ELR (cell line): ENCODE measurements around the gene TANGO6.
A peak's percentile ranks its signal among the peaks of the same experiment; 100 is the strongest.

Experiments used
- DNase-seq: peaks from one replicate; pipeline ENCODE4 v3.0.0-alpha.2; 2015; ENCODE audit warnings: low read depth

Gene TANGO6

GRCh38 chr16:69014811-69015210, 171.5 kb downstream of the TANGO6 start:
- DNase-seq: no peak

GRCh38 chr16:69017036-69017783, 173.9 kb downstream of the TANGO6 start:
- DNase-seq: peak; percentile 89

DNA sequence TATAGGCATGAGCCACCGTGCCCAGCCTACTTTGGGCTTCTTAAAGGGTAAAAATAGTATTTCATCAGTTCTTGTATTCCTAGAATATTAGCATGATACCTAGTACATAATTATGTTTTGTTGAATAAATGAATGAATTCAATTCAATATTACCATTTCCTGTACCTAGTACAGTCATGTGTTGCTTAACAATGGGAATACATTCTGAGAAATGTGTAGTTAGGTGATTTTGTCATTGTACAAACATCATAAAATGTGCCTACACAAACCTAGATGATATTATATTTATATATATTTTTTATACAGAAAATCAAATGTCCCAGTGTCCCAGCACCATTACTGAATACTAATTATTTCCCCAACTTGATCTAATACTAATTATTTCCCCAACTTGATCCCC, 176.5 kb downstream of the TANGO6 start:
- DNase-seq: no peak

DNA sequence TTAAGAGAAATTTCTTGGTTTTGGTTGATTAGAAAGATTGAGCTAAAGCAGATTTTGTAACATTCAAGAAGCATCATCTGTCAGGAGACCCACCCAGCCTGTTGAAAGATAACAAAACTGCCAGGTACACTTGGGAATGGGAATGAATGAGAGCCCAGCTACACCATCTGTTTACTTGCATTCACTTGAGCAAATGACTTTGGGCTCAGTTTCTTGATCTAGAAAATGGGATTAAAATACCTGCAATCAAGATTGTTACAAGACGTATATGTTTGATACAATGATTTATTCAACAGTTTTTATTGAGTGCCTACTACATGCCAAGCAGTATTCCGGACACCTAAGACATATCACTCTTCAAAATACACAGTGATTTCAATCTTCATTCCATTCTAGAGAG, 185.8 kb downstream of the TANGO6 start:
- no peak for DNase-seq

GRCh38 chr16:69031877-69032301, 188.6 kb downstream of the TANGO6 start:
- DNase-seq: no peak

DNA sequence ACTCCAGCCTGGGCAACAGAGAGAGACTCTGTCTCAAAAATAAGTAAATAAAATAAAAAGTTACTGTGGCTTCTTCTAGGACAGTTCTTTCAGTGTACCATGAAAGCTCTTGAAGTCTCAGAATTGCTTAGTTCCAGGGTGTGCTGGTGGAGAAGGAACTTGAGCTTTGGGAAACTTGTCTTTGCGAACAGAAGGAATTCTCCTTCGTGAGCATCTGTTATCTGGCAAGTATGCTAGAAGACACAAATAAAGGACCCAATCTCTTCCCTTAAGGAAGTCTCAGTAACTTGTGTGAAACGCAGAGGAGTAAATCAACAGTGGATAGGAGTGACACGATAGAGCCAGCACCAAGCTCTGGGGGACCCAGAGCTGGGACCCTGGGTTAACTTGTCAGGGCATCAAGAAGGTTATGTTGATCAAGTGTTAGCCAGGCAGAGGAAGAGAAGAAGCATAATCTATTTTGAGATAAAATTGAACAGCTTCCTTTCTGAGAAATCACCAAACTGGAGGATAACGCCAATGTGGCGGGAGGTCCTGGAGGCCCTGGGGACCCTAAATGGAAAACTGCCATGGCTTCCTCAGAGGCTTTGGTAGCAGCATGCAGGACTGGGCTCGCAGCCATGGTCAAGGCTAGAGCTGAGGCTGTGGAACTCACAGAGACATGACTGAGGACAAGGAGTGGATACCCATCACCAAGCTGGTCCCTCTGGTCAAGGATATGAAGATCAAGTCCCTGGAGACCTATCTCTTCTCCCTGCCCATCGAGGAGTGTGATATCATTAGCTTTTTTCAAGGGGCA, 190.0 kb downstream of the TANGO6 start:
- DNase-seq: no peak

- DNase-seq: no peak
These were observed 192.0 kb downstream of the TANGO6 start for GRCh38 chr16:69035375-69035774.

DNA sequence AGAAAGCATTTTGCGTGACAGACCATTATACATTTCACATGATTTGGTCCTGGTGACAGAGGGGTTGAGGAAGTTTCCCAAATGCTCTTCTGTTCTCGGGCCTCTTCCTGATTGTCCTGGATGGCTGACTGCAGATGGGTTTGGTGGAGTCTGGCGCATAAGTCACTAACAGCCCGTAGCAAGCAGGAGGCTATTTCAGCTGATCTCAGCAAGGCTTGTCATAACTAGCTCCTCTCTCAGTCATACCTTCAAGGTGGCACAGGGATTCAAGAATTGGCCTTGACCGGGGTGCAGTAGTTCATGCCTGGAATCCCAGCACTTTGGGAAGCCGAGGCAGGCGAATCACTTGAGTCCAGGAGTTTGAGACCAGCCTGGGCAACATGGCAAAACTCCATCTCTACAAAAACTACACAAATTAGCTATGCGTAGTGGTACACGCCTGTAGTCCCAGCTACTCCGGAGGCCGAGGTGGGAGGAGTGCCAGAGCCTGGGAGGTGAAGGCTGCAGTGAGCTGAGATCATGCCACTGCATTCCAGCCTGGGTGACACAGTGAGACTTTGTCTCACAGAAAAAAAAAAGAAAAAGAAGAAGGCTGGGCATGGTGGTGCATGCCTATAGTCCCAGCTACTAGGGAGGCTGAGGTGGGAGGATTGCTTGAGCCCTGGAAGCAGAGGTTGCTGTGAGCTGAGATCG, 193.2 kb downstream of the TANGO6 start:
- no peak for DNase-seq

GRCh38 chr16:69037373-69038160, 194.2 kb downstream of the TANGO6 start:
- no peak for DNase-seq

DNA sequence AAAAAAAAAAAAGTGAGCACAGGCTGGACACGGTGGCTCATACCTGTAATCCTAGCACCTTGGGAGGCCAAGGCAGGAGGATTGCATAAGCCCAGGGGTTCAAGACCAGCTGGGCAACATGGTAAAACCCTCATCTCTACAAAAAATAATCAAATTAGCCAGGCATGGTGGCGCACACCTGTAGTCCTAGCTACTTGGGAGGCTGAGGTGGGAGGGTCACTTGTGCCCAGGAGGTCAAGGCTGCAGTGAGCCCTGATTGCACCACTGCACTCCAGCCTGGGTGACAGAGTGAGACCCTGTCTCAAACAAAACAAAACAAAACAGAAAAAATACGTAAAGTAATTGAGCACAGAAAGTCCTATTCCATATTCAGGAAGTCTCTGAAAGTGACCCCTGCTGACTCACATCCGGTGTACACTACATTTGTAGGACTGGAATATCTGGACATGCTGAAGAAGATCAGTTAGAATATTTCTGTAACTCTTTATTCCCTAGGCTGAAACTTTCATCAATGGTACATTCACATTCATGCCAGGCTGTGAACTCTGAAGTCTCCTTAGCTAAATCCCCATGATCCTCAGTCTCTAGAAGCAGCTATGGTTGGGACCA, 196.1 kb downstream of the TANGO6 start:
- DNase-seq: peak; percentile 78

GRCh38 chr16:69040144-69040909, 197.0 kb downstream of the TANGO6 start:
- DNase-seq: peak; percentile 86

- DNase-seq: no peak
These were observed 205.2 kb downstream of the TANGO6 start for GRCh38 chr16:69048328-69049120.

- peak; percentile 86 for DNase-seq
These were observed 205.8 kb downstream of the TANGO6 start for GRCh38 chr16:69049146-69049545.

DNA sequence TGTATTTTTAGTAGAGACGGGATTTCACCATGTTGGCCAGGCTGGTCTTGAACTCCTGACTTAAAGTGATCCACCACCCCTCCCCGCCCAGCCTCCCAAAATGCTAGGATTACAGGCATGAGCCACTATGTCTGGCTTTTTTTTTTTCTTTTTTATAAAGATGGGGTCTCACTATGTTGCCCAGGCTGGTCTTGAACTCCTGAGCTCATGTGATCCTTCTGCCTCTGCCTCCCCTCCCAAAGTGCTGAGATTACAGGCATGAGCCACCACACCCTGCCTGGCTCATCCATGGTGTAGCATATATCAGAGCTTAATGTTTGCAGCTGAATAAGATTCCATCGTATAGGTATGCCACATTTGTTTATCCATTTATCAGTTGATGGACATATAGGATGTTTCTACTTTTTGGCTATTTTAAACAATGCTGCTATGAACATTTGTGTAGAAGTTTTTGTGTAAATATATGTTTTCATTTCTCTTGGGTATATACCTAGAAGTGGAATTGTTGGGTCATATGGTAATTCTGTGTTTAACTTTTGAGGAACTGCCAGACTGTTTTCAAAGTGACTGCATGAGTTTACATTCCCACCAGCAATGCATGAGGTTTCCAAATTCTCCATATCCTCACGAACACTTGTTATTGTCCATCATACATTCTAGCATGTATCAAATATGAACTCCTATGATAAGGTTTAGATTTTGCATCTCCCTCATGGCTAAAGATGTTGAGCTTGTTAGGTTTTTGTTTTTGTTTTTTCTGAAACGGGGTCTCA, 206.5 kb downstream of the TANGO6 start:
- no peak for DNase-seq

DNA sequence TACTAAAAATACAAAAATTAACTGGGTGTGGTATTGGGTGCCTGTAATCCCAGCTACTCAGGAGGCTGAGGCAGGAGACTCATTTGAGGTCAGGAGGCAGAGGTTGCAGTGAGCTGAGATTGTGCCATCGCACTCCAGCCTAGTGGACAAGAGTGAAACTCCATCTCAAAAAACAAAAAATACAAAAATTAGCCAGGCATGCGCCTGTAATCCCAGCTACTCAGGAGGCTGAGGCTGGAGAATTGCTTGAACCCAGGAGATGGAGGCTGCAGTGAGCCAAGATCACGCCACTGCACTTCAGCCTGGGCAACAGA, 208.1 kb downstream of the TANGO6 start:
- DNase-seq: peak; percentile 24

DNA sequence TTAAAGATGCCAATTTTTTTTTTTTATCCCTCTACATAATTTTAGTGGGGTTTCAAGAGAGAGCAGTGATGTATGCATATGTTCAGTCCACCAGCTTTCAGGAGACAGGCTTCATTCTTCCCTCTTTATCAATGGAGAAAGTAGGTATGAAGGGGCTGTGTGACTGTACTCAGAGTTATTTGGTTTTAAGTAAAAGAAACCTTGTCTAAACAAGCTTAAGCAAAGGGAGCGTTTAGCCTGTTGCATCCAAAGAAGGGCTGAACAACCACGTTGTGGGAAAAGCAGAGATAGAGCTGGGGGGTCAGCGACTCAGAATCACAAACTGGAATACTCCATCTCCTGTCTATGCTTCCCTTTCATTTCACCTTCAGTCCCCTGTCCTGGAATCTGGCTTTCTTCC, 211.7 kb downstream of the TANGO6 start:
- DNase-seq: no peak

- no peak for DNase-seq
These were observed 212.6 kb downstream of the TANGO6 start for GRCh38 chr16:69055980-69056379.

DNA sequence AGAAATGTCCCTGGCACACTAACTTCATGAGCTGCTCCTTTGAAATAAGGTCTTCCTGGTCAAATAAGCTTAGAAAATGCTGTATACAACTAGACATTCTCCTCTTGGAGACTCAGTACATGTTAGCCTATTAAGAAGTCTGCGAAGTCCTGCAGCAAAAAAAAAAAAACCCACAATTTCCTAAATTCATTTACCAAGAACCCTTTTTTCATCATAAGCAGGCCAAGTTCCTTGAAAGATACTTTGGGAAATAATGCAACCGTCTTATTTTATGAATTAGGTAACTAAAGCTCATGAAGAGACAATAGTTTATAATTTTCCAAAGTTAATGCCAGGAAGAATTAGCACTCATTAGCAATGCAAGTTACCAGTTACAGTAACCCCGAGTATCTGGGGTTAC, 213.1 kb downstream of the TANGO6 start:
- no peak for DNase-seq
